ENCODE results near the gene IQCF2.
"Not testable (repeated sequence)": the region's sequence is repeated elsewhere in the genome, so short reads cannot be mapped to it uniquely, and the experiment has no call there.

Gene IQCF2

DNA sequence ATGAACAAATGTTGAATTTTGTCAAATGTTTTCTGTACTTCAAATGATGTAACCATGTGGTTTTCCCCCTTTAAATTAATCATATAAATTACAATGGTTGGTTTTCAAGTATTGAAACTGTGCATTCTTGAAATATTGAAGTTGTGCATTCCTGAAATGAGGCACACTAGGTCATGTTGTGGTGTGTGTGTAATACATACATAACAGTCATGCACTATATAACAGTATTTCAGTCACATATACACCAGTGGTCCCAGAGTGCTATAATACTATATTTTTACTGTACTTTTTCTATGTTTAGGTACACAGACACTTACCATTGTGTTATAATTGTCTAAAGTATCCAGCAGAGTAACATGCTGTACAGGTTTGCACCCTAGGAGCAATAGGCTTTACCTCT is 25.0 kb downstream of the IQCF2 start:
- DNase-seq = no peak

GRCh38 chr3:51887620-51888019 is 26.2 kb downstream of the IQCF2 start:
- DNase-seq = no peak

DNA sequence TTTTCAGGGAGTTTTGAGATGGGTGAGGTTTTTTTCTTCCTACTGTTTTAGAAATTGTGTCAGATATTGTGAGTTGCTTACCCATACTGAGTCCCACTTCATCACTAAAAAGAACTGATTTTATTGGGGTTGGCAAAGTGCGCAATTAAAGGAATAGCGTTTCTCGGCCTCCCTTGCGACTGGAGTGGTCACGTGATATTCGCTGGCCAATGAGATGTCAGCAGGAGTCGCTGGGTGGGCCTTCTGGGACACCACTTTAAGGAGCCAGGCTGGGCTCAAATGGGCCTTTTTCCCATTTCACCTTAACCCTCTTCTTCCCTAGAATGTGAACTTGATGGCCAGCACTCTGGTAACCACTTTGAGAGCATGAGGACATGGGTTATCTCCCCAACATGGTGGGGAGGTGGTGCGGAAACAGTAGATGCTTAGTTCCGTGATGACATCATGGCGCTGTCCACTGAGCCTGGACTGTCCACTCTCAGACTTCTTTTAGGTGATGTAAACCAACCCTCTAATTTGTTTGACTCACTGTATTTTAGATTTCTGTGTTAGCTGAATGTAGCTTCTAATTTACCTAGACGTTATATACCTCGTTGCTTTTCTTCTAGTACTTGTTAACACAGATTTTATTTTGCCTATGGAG is 27.2 kb downstream of the IQCF2 start:
- DNase-seq = no peak

DNA sequence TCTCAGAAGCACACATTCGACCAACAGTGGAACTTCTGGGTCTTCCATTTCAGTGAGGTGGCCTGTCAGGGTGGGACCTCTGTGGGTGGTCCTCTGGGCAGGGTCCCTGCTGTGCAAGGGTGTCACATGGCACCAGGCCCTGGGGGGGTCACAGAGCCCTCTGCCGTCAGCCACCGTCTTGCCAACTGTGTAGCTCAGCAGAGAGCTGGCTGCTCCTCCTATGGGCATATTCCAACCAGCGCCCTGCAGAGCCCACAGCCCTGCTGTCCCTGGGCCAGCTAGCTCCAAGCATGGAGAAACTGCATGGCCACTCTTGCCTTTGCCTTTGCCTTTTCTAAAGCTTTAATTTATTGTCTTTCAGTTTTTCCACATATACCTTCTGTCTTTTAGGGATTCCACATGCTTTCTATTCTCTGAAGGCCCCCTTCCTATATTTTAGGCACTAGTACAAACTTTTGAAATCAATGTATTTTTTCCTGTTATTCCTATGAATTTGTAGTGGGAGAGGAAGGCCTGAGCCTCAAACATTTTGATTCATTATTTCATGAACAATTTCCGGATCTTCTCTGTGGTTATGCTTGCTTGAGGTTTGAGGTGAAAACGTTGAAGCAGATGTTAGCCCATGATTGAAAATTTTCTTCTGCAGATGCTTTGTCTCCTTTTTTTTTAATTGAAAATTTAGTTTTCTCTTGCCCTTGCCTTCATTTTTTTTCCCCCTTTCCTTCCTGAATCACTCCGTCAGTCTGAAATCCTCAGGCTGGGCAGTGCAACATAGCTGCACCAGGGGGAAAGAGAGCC is 30.0 kb downstream of the IQCF2 start:
- DNase-seq = no peak

- DNase-seq = no peak
These were observed 33.0 kb downstream of the IQCF2 start for GRCh38 chr3:51894391-51894790.

DNA sequence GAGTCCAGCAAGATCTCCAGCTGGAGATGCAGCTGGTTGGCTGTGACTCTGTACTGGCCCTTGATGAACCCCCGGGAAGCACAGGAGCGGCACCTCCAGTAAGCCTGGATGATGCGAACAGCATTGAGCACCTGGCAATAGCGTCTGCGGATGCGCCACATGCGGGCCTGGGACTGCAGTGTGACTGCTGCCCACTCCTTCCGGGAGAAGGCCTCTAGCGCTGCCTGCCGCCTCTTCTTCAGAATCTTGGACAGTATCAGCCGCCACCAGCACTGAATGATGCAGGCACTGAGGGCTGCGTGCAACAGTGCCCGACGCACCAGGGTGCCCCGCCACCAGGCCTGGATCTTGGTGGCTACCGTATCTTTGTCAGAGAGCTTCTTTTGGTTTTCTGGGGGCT is 33.5 kb downstream of the IQCF2 start:
- no peak for DNase-seq

GRCh38 chr3:51896607-51897305 is 35.3 kb downstream of the IQCF2 start:
- DNase-seq = no peak

GRCh38 chr3:51897391-51897790 is 36.0 kb downstream of the IQCF2 start:
- no peak for DNase-seq

GRCh38 chr3:51900043-51900442 is 38.6 kb downstream of the IQCF2 start:
- DNase-seq = not testable (repeated sequence)

DNA sequence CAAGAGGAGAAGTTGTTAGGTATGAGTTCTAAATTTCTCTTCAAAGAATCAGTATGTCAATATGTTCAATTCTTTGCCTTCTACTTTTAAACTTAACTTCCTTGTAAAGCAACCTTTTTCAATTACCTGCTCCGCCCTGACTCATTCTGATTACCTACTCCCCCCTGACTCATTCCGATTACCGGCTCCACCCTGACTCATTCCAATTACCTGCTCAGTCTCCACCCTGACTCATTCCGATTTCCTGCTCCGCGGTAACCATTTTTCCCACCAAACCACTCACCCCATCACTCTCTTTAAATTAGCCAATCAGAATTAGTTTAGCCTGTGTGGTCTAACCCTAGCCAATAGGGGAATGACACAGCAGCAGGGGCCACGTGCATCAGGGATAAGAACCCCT is 40.9 kb downstream of the IQCF2 start:
- DNase-seq = not testable (repeated sequence)

- no peak for DNase-seq
These were observed 42.8 kb downstream of the IQCF2 start for GRCh38 chr3:51904034-51904823.

- no peak for DNase-seq
These were observed 46.6 kb downstream of the IQCF2 start for GRCh38 chr3:51908026-51908425.

Measured in SHP77 (cell line).